ENCODE results near the gene RNF31.

- TF ChIP-seq CTCF (conservative IDR thresholded peaks at IDR 0.05 in 1 of 2, IDR thresholded peaks at IDR 0.05 in 1 of 2; ENCODE audit: extremely low read depth in 1 of 2, insufficient read depth in 1 of 2, low read depth in 1 of 2, low read length in 2 of 2) (no peak), EZH2 (IDR thresholded peaks at IDR 0.05; ENCODE audit: borderline replicate concordance, low read length) (no peak)
Measured at GRCh38 chr14:24181371-24182077, 34.2 kb downstream of the RNF31 start.
